Activated CD4-positive, alpha-beta T cell treated with anti-CD3 and anti-CD28 coated beads, Interleukin-10, Interleukin-2, amounts not matched to agents 100 ng/mL and 50 ng/mL, durations not matched to agents 16 hours and 8 hours (primary cell): Measurements from ENCODE around the gene ABCD3.
A peak's percentile ranks its signal among the peaks of the same experiment; 100 is the strongest.

Source experiments
- DNase-seq: peaks from one replicate; pipeline ENCODE4 v3.0.0-alpha.2; 2020

The ABCD3 gene

DNA sequence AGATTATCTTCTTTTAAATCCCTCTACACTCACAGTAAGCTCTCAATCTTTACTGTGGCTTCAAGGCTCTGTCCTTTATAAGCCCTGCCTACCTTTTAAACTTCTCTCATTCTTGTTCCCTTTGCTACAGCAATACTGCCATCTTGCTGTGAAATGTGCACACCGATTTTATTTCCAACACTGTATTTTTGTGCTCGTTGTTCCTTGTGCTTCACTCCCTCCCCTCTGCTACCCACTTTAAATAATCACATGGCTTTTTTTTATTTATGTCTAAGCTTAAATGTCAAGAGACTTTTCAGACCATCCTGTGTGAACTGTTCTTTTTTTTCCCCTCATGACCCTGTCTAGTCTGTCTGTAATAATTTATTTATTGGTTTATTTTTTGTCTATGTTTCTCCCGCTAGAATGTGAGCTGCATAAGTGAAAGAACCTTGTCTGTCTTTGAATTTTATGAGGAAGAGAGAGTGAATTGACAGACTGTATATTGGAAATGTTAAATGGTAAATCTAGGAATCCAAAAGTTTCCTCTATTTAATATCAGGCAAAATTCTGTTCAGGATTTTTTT, 45.7 kb downstream of the ABCD3 start:
- DNase-seq: peak; percentile 30

DNA sequence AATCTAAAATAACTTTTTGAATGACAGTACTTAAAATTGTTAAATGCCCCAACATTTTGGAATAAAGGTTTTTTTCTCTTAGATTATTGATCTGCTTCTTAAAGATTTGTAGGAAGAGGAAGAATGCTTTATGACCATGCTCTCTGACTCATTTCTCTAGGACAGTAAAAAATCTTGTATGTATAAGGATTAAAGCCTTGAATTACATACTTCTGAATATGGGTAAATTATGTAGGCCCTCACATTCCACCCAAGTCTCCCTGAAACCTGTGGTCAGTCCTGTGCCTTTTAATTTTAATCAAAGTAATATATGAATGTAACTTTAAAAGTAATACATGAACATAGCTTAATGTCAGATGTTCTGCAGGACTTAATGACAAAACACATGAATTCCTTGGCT, 50.5 kb downstream of the ABCD3 start:
- no peak for DNase-seq

DNA sequence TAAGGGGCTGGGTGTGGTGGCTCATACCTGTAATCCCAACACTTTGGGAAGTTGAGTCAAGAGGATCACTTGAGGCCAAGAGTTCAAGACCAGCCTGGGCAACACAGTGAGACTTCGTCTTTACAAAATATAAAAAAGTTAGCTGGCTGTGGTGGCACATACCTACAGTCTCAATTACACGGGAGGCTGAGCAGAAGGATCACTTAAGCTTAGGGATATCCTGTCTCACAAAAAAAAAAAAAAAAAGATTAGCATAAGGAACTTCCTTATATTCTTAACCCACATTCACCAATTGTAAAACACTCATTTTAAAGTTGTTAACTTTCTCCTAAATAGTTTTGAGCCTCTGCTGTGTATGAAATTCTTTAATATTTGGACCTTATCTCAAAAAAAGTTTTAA, 53.1 kb downstream of the ABCD3 start:
- DNase-seq: no peak

DNA sequence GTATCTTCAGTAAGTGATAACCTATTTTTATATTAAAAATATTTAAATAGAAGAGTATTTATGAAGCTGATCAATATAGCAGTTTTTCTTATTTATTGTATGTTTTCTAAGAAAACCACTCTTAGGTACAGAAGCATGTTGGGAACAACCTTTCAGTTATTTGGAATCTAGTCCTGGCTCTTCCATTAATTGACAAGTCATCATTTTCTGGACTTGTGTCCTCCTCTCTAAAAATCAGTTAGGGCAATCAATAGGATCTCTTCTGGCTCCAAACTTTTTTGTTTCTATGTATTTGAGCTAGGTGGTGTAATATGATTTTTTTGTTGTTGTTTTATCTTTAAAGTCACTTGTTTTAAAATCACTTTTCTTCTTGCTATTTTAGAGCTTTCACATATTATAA, 57.0 kb downstream of the ABCD3 start:
- no peak for DNase-seq

DNA sequence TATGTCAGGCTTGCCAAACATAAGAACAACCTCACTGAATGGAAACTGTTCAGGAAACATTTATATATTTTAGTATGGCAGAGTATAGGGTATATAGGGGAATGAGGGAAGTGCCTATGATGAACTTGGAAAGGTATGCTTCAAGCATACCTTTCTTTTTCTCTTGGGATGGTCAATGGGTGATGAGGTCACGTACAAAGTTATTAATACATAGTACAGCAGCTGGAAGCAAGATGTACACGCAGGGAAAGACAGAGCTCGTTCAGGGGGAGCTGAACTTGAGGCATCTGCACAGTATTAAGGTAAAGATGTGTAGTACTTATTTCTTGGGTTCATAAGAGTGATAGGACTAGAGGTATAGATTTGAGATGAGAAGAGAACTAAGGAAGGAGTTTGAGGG, 61.5 kb downstream of the ABCD3 start:
- DNase-seq: no peak

DNA sequence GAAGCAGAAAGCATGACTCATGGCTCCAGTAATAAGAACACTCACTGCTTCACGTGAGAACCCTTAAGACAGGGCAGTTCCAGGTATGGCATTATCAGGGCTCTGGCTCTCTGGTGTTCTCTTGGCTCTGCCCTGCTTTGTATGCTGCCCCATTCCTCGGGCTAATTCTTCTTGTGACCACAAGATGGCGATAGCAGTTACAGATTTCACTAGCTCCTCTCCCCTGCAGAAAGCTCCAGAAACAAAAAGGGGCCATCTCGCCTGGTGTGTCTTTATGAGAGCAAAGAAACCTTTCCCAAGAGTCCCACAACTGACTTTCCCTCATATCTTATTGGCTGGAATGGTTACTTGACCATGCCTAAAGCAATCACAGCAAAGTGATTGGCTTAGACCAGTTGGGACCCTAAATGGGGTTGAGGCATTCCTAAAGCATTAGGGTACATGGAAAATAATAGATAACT, 63.3 kb downstream of the ABCD3 start:
- peak; percentile 66 for DNase-seq

DNA sequence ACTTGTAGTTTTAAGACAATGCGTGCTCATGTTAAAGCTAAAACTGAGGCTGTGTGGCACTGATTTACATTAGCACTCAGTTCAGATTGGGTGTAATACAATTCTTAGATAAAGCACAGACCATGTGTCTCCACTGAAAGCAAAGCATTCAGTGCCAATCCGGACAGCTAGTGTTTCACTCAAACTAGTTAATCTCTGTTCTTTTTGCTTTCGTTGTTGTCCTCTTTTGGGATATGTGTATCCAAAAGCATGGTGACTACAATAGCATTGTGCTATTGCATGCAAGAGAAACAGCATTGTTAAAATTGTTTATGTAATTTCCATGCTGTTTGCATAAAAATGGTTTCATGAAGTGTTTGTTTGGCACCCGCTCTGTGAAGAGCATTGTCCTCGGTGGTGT, 68.8 kb downstream of the ABCD3 start:
- DNase-seq: no peak

DNA sequence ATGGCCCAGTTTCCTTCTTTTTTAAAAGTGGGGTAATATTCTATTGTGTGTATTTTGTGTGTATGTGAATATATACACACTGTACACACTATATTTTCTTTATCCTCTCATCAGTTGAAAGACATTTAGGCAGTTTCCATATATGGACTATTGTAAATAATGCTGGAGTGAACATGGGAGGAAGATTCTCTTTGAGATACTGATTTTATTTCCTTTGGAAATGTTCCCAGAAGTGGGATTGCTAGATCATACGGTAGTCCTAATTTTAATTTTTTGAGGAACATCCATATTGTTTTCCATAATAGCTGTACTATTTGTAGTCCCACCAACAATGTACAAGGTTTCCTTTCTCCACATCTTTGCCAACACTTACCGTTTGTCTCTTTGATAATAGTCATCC, 72.4 kb downstream of the ABCD3 start:
- DNase-seq: no peak

DNA sequence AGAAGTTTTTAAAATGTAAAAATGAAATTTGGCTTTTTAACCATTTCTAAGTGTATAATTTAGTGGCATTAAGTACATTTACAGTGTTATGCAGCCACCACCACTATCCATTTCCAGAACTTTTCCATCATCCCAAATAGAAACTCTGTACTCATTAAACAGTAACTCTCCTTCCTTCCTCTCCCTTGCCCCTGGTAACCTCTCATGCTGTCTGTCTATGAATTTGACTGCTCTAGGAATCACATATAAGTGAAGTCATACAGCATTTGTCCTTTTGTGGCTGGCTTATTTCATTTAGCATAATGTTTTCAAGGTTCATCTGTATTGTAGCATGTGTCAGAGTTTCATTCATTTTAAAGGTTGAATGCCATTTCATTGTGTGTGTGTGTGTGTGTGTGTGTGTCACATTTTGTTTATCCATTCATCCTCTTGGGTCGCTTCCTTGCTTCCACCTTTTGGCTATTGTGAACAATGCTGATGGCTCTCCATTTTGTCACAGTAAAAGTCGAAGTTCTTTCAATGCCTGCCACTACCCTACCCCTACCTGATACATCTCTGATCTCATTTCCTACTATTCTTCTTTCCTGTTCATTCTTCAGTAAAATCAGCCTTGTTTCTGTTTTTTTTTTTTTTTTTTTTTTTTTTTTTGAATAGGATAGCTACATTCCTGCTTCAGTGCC, 78.0 kb downstream of the ABCD3 start:
- no peak for DNase-seq

DNA sequence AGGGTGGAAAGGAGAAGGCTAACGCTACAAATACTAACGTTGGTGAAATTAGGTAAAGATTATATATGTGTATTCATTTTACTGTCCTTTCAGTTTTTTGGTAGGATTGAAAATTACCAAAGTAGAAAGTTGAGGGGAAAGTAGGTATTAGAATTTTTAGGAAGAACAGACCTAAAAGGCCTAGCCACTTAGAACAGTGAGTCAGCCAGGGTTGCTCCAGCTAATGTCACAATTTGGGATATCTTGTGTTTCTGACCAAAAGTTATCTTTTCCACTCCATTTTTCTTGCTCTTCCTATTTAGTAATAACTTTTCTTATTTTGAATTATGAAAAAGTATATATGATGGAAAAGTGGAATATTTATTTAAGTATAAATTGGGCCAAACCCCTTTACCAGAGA, 83.2 kb downstream of the ABCD3 start:
- DNase-seq: no peak

DNA sequence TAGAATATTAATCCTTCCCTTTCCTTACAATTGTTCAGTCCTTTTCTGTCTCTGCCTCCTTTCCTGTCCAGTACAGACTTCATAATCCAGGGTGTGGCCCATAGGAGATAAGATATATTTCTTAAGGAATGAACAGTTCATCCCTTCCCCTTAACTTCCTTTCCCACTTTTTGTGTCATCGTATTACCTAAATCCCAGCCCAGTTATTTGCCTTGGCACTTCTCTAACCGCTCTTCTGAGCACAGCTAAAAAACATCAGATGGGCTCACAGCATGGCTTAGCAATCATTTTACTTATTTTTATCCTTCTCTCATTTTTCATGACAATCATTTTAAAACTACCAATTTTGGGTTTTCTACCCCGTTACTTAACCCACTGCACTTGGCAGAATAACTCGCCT, 83.7 kb downstream of the ABCD3 start:
- no peak for DNase-seq

DNA sequence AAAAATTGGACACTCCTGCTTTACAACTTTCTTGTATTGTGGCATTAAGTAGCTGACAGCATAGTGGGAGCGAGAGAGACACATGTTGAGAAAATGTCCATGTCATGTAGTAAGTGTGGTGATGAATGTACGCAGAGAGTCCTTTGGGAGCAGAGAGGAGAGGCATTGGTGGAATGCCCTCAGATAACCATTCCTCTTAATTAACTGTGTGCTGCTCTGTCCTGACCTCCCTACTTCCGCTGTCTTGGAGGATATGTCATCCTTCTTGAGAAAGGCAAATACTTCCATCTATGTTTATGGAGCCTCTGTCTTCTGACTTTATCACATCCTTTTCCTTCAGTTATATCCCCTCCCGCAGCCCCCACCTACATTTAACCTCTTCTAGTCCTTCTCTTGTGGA, 85.0 kb downstream of the ABCD3 start:
- no peak for DNase-seq

DNA sequence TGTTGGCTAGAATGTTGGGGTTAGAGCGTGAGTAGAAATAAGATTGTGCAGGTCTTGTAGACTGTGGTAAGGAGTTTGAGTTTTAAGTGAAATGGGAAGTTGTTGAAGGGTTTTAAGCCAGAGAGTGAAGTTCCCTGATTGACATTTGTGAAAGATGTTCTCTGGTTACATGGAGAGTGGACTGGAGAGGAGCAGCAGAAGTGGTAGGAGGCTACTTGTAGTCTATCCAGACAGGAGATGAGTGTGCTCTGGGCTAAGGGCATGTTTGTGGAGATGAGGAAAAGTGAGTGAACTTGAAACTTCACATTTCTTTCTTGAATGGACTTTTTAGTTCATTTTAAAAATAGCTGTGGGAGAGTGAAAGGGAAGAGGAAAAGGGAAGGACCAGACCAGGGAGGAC, 86.4 kb downstream of the ABCD3 start:
- no peak for DNase-seq

DNA sequence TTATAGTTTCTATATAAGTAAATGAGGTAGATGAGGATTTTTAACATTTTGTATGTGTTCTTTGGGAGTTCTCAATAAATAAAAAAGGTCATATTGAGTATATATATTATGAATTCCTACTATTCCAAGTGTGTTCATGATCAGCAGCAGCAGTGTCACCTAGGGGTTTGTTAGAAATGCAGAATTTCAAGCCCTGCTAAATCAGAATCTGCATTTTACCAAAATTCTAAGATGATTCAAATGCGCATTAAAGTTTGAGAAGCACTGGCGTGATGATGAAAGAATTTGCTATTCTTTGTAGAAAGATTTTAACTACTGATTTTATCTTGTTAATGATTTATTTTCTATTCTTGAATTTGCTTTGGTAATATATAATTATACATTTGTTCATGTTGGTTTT, 94.6 kb downstream of the ABCD3 start:
- no peak for DNase-seq

DNA sequence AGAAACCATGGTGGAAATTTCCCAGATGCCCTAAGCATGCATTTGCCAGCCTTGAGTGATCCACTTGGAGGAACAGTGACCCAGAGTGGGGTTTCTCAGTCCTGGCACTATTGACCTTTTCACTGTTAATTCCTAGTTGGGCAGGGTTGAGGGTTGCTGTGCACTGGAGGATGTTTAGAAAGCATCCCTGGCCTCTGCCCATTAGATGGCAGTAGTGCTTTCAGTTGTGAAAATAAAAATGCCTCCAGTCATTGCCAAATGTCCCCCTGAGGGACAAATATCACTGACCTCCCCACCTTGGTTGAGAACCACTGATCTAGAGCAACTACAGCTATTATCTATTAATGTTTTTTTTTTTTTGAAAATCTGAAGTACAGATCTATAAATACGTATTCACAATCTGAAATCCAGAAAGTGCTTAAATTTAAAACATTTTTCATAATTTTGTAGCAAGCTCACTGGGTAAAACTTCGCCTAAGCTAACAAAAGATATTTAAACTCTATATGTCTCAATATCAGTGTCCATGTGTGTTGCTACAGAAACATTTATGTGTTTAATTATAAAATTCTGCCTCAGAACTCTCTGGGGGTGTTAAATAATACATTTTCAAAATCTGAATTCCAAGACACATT, 96.0 kb downstream of the ABCD3 start:
- peak; percentile 27 for DNase-seq

DNA sequence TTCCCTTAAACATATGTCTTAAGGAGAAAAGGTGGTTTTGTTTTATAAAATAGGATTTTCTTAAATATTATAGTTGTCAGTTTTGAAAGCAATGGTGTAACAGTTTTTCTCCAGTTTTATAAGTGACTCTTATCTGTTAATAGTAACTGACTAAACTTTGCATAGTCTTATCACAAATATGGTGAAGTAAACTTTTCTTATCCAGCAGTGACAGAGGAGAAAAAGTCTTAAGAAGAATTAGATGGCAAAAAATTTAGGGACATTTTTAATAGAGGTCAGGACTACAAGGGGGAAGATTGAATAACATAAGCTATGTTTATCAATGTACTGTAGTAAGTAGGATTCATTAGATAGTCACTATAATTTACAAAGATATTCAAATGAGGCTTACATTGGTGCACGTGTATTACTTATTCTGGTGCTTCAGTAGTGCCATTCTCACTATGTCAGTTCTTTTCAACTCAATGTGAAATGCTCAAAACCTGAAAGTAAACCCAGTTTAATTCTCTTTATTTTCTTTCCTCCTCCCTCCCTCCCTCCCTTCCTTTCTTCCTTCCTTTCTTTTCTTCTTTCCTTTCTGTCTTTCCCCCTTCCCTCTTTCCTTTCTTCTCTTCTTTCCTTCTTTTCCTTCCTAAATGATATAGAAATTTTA, 97.2 kb downstream of the ABCD3 start:
- no peak for DNase-seq

DNA sequence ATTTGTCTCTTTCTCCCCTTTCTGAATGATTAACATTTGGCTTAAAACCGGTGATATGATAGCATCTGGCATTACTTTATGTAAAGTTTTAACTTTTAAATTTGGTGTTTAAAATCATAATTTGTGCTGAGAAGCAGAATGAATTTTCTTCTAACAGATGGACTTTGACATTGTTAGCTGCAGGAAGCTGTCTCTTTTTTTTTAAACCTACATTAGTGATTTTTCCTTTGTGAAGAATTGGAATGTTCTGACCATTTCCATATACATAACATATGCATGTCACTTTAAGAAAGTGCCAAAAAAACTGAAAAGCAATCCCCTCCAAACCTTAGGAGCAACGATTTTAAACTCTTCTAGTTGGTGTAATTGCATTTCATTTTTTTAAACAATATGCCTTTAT, 101.2 kb downstream of the ABCD3 start:
- DNase-seq: no peak

DNA sequence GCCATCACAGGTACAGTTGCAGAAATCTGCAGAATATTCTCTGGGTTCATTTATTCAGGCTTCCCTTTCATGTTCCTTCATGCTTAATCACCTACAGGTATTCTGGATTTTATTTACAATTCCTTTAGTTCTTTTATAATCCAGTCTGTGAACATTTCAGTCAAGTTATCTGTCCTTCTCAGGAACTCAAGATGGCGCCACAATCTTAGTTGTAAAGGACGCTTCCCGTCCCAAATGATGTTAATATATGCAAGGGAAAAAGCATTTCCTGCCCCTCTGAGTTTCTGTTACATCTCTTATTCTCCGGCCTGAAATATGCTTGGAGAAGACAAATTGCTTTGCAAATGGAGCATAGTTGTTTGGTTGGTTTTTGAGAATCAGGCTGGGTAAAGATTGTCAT, 104.1 kb downstream of the ABCD3 start:
- no peak for DNase-seq

DNA sequence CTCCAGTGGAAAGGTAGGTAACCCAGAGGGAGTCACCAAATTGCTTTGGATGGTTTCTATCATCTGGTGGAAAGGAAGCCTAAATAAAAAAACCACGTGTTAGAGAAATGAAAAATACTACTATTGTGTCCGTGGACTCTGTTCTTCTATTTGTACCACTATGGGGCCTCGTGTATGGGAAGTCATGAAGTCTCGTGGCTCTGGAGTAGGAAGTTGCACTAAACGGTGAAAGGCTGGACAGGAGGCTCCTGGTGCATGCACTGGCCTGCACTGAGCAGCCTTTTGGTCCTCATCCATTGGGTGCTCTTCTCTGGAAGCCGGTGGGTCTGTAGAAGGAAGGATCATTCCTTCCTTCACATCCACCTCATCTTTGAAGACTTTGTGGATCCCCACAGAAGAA, 106.3 kb downstream of the ABCD3 start:
- no peak for DNase-seq

DNA sequence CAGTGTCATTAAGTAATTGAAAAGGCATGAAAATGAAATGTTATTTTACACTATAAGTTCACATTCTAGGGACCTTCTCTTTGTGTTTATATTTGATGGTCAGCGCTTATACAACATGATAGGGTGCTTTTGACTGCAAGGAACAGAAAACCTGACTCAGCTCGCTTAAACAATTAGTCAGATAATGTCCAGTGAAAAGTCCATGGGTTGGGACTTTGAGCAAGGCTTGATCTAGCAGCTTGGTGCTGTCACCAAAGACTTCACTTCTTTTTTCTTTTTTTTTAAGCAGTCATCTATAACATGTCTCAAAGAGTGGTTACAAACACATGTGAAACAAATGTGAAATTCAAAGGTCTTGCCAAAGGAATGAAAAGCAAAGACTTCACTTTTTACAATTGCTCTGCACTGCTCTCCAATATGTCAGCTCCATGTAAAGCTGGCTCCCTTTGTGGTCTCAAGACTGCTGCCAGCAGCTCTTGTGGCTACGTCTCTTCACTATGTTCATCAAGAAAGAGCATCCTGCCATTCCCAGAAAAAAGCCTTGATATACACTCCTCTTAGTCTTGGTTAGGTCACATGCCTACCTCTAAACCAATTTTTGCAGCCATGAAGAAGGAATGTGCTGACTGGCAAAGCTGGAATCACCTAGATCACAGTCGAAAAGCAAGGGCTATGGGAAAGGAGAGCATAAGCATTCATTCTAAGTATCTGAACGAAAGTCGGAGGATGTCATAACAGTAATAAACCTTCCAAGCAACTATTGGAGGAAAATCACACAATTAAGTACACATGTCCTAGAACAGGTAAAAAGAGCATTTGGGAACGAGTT, 108.2 kb downstream of the ABCD3 start:
- DNase-seq: no peak

DNA sequence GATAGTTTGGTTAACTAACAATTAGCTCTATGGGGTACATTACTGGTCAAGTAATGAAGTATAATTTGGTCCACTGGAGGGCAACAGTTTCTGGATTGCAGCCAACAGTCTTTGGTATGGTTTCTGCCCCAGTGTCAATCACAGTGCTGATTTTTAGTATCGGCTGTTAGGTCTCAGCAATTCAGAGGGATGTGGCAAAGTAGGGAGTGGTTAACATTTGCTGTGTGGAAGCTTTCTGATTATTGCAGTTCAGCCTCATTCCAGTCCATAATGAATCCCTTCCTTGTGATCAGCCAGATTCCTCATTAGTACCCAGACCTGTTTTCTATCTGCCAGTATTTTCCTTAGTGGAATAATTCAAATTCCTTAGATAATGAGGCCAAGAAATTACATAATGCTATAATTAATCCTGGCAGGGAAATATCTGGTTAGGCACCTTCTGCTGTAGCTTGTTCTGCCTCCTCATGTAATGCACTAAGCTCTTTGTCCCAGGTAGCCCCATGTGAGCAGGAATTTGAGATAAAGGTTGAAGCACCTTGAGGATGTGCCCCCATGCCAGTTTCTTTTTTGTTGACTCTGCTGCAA, 109.3 kb downstream of the ABCD3 start:
- DNase-seq: no peak

DNA sequence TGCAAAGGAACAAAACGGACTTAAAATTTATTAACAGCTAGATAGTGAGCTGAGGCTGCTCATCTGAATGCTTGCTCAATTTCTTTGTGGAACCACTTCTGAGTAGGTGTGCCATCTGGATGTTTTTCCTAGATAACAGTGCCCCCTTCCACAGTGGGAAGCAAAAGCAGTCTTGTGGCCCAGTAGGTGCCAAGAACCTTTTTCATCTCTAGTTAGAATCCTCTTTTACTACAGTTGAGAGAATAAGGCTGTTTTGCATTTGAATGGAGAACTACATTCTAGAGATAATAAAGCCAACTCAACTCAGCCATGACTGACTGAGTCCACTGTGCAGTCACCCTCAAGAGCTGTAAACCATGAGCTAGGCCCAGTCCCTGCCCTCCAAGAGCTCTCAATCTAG, 110.1 kb downstream of the ABCD3 start:
- no peak for DNase-seq

DNA sequence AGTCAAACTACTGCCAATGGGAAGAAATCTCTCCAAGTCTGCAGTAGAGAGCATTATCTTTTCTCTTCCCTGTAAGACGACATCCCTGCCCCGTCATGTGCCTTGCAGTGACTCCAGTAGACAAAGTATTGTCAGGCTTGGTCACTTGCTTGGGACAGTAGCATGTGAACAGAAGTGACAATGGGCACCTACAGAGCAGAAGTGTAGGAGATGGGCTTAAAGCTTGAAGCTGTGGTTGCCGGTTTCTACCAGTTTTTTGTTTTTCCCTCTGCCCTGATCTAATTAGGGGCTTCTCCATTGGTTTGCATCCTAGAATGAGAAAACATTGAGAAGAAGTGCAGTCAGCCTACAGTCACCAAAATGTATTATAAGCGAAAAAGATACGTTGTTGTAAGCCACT, 110.6 kb downstream of the ABCD3 start:
- no peak for DNase-seq
